Measurements from ENCODE around the gene CNTNAP3.
"Not testable (repeated sequence)": the region's sequence is repeated elsewhere in the genome, so short reads cannot be mapped to it uniquely, and the experiment has no call there.

The CNTNAP3 gene

DNA sequence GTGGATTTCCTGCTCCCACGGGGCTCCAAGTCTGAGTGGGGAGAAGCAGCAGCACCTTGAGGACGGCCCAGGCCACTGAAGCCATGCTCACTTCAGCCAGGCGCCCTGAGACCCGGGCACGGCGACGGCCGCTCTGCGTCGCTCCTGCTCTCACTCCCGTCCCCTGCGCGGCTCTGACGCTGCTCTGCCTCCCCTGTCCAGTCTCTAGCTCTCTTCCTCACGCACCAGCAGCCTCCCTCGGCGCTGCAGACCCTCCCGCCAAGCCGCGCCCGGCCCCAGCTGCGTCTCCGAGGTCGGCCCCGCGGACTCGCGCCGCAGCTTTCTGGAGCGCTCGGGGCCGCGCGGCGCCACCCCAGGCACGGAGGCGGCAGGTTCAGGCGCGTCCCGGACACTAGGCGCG is at the start of gene CNTNAP3:
TSS of gene CNTNAP3 (minus strand) at position 188 of the 400 bp plus-strand sequence. CDS start at position 85, 103 bp downstream.
- DNase-seq, result not testable (repeated sequence)

DNA sequence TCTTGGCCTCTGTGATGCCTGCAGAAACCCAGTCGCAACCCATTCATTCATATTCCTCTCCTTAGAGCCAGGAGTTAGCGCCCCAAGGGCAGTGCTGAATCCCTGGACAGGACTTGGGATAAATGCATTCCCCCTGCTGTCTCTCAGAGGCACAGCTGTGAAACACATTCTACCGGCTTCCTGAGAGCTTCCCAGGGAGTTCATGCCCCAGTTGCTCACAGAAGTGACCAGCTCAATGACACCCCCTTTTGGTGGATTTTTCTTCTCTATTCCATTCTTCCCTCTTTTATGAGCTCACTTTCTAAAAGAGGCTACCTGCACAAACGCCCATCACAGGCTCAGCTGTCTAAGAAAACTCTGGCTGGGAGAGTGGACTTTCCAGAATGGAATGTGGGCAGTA is 8.0 kb downstream of the CNTNAP3 start:
- DNase-seq, result not testable (repeated sequence)

DNA sequence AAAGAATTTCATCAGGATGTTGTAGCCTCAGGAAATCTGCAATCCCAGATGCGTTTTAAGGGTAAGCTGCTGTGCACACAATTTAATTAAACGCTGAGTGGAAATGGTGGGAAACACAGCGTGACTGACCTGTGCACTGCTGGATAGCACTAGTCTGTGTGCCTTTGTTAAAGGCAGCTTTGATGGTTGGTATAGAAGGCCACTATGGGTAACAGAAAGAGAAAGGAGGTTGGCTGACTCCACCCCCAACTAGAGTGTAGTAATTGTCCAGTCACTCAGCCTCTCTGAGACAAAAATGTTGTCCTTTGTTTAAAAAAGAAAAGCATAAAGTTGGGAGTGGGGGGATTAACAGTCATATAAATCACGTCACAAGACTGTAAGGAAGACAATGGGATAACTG is 45.5 kb downstream of the CNTNAP3 start:
- not testable (repeated sequence) for DNase-seq

- DNase-seq, result not testable (repeated sequence)
Measured at GRCh38 chr9:39232130-39232991, 55.6 kb downstream of the CNTNAP3 start.

DNA sequence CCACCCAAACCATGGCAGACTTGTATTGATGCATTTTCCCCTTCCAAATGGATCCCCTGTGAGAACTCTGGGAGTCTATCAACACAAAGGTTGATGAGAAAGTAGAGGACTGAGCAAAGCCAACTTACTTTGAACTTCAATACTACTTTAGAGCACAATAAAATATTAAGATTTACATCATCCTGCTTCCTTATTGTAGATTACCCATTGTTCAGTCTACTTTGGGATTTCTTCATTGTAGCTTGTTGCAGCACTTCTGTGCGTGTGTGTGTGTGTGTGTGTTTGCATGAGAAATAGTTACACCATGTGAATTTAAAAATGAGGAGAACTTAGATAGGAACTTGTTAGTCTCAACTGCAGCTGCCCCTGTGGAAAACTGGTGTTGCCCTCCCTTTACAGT is 72.0 kb downstream of the CNTNAP3 start:
- not testable (repeated sequence) for DNase-seq

- not testable (repeated sequence) for DNase-seq
Measured at GRCh38 chr9:39209773-39210172, 78.2 kb downstream of the CNTNAP3 start.

GRCh38 chr9:39206643-39207042 is 81.3 kb downstream of the CNTNAP3 start:
- DNase-seq, result not testable (repeated sequence)

DNA sequence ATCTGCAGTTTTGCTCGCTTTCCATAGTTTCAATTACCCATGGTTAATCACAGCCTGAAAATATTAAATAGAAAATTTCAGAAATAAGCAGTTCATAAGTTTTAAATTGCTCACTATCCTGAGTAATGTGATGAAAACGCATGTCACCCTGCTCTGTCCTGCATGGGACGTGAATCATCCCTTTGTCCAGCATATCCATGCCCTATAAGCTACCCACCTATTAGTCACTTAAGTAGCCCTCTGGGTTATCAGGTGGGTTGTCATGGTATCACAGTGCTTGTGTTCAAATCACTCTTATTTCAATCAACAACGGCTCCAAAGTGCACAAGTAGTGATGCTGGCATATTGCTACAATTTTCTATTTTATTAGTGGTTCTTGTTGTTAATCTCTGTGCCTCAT is 82.1 kb downstream of the CNTNAP3 start:
- not testable (repeated sequence) for DNase-seq

DNA sequence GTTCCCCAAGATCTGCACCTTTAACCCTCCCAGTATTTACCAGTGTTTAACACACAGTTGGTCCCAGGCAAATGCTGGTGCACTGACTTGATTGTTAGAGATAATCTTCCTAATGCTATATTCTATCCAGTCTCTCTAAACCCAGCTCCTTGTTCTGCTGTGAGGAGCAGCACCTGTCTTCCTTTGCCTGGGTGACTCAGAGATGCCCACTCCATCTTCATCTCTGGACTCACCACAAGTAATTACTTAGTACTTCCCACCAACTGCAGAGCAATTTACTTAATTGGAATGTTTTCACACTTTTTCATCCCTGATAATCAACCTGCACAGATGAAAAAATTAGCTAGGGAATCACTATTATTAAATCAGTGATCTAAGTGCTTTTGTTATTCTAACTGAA is 87.6 kb downstream of the CNTNAP3 start:
- not testable (repeated sequence) for DNase-seq

DNA sequence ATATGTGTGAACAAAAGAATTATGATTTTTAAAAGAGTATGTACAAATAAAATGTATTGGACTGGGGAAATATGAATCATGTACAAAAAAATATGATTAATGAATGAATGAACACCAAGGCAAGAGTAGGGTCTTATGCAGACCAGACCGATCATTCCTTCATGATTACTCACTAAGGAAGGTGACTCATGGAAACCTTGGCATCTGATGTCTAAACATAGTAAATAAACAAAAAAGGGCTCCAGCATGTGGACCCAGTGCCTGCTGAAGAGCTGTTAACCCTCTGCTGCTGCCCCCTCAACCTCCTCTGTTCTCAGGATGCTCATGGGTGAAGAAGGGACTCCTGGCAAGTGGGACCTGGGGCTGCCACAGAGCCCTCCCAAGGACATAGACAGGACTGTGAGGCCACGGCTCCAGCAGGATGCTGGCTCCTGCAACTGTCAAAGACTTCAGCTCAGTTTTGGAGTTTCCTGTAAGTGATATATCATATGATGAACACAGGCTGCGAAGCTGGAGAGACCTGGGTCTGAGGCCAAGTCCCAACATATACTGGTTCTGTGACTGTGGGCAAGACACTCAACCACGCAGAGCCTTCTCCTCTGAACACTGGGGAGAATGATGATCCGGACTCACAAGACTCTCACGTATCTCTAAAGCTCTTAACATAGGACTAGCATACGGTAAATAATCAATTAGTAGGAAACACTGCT is 89.8 kb downstream of the CNTNAP3 start:
- not testable (repeated sequence) for DNase-seq

DNA sequence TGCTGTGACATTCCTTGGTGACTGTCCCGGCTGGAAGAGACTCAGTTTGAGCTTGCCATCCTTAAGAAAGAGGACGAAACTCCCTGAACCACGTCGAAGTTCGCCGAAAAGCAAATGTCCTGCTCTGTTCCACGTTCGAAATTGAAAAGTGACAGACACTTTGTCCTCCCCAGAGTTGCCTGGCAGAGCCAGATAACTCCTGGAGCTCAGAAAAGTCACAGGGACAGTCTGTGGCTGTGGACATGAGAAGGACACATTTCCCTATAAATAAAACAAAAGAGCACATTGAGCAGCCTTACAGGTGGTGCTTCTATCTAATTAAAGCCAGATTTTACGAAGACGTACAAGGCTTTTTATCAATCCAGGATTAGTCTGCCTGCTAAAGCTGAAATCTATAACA is 116.6 kb downstream of the CNTNAP3 start:
- not testable (repeated sequence) for DNase-seq

DNA sequence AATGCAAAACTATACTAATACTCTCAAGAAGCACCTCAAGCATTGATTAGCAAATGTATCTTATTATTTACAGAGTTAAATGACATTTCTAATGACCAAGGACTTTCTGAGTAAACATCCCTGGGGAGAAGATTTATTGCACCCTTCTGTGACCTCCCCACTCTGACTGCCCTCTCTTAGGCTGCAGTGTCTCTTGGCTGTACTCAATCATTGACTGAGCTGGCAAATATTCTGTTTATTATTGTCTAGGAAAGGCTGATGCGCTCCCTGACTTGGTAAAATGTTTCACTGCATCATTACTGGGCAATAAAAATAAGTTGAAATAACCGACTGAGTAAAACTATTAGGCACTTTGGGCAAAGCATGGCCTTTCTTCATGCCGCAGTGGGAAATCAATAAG is 130.3 kb downstream of the CNTNAP3 start:
- DNase-seq, result not testable (repeated sequence)

DNA sequence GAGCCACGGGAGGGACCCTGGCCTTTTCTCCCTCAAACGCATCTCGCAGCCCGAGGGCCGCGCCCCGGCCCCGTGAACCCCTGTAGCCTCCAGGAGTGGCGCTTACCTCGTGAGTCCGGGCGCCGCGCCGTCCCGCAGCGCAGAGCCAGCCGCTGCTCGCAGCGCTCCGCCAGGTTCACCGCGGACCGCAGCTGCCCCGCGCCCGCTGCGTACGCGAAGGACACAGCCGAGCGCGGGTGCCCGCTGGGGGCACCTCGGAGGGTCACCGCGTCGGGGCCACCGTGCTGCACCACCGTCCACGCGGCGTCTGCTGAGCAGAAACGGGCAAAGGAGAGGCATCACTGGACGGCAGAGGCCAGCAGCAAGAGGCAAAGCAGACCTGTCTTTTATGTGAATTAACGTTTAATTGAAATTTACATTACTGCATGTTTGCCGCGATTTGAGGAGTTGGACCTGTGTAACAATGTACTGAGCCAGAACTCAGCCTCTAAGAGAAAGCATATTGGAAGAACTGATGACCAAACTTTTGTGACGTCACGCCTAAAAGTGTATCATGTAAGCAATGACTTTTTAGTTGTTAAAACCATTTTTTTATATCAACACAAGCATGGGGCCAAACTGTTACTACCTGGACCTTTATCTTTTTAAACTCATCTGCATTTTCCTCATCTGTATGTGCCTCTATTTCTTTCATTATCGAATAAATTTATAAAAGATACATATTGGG is 155.0 kb downstream of the CNTNAP3 start:
- DNase-seq, result not testable (repeated sequence)

- not testable (repeated sequence) for DNase-seq
Measured at GRCh38 chr9:39121401-39121800, 166.6 kb downstream of the CNTNAP3 start.

GRCh38 chr9:39111746-39112145 is 176.2 kb downstream of the CNTNAP3 start:
- not testable (repeated sequence) for DNase-seq

DNA sequence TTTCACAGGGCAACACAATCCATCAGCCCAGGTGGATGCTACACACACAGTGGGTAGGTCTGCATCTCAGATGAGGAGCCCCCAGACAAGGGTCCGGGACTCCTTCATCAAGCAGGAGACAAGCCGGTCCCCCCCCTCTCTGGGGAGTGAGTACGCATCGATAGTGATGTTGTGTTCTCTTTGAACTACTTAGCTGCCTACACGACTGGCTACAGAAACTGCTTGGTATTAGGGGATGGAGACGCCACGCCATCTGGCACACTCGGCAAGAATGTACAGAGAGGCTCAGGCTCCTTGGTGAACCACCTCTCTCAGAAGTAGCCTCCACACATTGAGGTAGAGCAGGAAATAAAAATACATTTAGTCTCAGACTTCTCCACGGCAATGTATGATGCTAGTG is 179.8 kb downstream of the CNTNAP3 start:
- no peak for DNase-seq

GRCh38 chr9:39097208-39097607 is 190.8 kb downstream of the CNTNAP3 start:
- DNase-seq, result not testable (repeated sequence)

- not testable (repeated sequence) for DNase-seq
Measured at GRCh38 chr9:39085311-39085710, 202.7 kb downstream of the CNTNAP3 start.

GRCh38 chr9:39082574-39082973 is 205.4 kb downstream of the CNTNAP3 start:
- not testable (repeated sequence) for DNase-seq

GRCh38 chr9:39080081-39080480 is 207.9 kb downstream of the CNTNAP3 start:
- not testable (repeated sequence) for DNase-seq

DNA sequence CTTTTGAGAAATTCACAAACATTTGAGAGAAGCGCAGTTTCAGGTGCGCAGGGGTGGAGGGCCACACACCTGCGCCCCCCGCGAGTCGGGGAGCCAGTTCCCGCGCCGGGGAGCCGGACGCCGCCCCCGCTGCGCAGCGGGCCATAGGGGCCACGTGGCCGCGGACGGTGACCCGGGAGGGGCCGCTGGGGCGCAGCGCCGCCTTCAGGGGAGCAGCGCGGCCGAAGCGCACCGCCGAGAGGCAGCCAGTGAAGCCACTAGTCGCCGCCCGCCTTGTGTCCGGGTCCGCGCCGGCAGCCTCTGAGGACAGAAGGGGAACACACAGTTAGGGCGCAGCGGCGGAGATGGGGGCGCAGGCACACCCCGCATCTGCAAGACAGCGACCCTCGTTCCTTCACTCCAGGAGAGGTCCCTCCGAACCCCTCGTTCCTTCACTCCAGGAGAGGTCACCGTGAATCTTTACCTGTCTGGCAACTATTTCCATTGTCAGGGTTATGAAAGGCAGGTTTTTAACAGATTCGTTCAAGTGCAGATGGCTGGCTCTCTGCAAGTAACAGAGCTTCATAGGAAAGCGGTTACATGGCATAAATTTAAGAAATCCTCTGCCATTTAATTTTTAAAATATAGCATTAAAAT is 209.2 kb downstream of the CNTNAP3 start:
- DNase-seq, result not testable (repeated sequence)

GRCh38 chr9:39073537-39073936 is 214.4 kb downstream of the CNTNAP3 start:
- DNase-seq, result not testable (repeated sequence)

GRCh38 chr9:39067683-39068082 is 220.3 kb downstream of the CNTNAP3 start:
- DNase-seq, result not testable (repeated sequence)

Data from OCI-M1 (cell line).